ENCODE results near the gene ALPK1.

GRCh38 chr4:112378243-112378620, 81.1 kb downstream of the ALPK1 start:
- TF ChIP-seq RCOR1 (IDR thresholded peaks at IDR 0.05; ENCODE audit: insufficient replicate concordance, low read length) (no peak), CTCF (conservative IDR thresholded peaks at IDR 0.05; ENCODE audit: low read depth, low read length) (no peak), POLR2A (IDR thresholded peaks at IDR 0.05; ENCODE audit: low read depth, low read length) (no peak), MXI1 (IDR thresholded peaks at IDR 0.05; ENCODE audit: borderline replicate concordance, low read depth, low read length) (no peak), CHD1 (IDR thresholded peaks at IDR 0.05; ENCODE audit: low read depth, low read length) (no peak), CEBPB (IDR thresholded peaks at IDR 0.05; ENCODE audit: low read depth, low read length) (peak; percentile 35; the same call in 1 of the 2 replicates), SMC3 (IDR thresholded peaks at IDR 0.05; ENCODE audit: low read depth, low read length) (no peak), RFX5 (IDR thresholded peaks at IDR 0.05; ENCODE audit: low read depth, low read length) (no peak), FOS (IDR thresholded peaks at IDR 0.05; ENCODE audit: low read depth, low read length) (no peak), USF2 (IDR thresholded peaks at IDR 0.05; ENCODE audit: low read depth, low read length) (no peak), MAFK (IDR thresholded peaks at IDR 0.05; ENCODE audit: low read depth, low read length) (no peak), MAZ (IDR thresholded peaks at IDR 0.05; ENCODE audit: borderline replicate concordance, low read depth, low read length) (no peak), RAD21 (IDR thresholded peaks at IDR 0.05; ENCODE audit: low read length) (no peak)
- TF ChIP-seq, protein P1, sequence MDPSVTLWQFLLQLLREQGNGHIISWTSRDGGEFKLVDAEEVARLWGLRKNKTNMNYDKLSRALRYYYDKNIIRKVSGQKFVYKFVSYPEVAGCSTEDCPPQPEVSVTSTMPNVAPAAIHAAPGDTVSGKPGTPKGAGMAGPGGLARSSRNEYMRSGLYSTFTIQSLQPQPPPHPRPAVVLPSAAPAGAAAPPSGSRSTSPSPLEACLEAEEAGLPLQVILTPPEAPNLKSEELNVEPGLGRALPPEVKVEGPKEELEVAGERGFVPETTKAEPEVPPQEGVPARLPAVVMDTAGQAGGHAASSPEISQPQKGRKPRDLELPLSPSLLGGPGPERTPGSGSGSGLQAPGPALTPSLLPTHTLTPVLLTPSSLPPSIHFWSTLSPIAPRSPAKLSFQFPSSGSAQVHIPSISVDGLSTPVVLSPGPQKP (IDR thresholded peaks at IDR 0.05; ENCODE audit: borderline replicate concordance, low read depth, low read length): no peak
